CD4-positive, alpha-beta memory T cell (primary cell): ENCODE measurements around the gene POFUT2. TPM values are rescaled to one million over a fixed set of nuclear protein-coding genes. Genes with fewer than 3 reads are reported as not detected.

Experiments used
- CTCF ChIA-PET: fragments of 350-600 bp; sonication (Branson Sonifier 250); formaldehyde crosslinking; loops from one replicate; lab custom pipeline; 2021; ENCODE audit warnings: inconsistent platforms; ENCODE audit not compliant: partially characterized antibody; lab: Charles Lee
- POLR2A ChIA-PET: fragments of 350-600 bp; sonication (Branson Sonifier 250); formaldehyde crosslinking; loops from one replicate; lab custom pipeline; 2021; ENCODE audit not compliant: partially characterized antibody; lab: Charles Lee
- DNase-seq, 5 donors: peaks; one replicate each; pipeline versions ENCODE4 v3.0.0 to v3.0.0-alpha.2; 2020 to 2022; ENCODE audit warnings: mixed read lengths in 1 of 5
- H3K27ac ChIP-seq: one replicate; pipeline ENCODE4 v1.7.0; 2013; ENCODE audit warnings: low read depth, low read length
- H3K27me3 ChIP-seq: 2 replicates; pipeline ENCODE4 v1.7.0; 2013; ENCODE audit warnings: mild to moderate bottlenecking, low read length, moderate library complexity; ENCODE audit not compliant: insufficient read depth
- H3K36me3 ChIP-seq: 2 replicates; pipeline ENCODE4 v1.7.0; 2013; ENCODE audit warnings: mild to moderate bottlenecking, low read length, moderate library complexity; ENCODE audit not compliant: insufficient read depth
- H3K4me1 ChIP-seq: 2 replicates; pipeline ENCODE4 v1.7.0; 2013; ENCODE audit warnings: mild to moderate bottlenecking, low read length, moderate library complexity; ENCODE audit not compliant: insufficient read depth
- H3K4me3 ChIP-seq, 2 donors: one replicate each; pipeline ENCODE4 v1.7.0; 2013; ENCODE audit warnings: low read length in 2 of 2, mild to moderate bottlenecking in 1 of 2
- H3K9me3 ChIP-seq, 2 donors: one replicate each; pipeline ENCODE4 v1.7.0; 2013; ENCODE audit warnings: low read length in 2 of 2, control low read depth in 1 of 2; ENCODE audit not compliant: control insufficient read depth in 1 of 2
- H3K27ac Mint-ChIP-seq, 7 donors: one replicate each; pipeline ENCODE4 v1.8.0; 2020 to 2021; ENCODE audit warnings: mixed read lengths in 7 of 7, mild to moderate bottlenecking in 6 of 7, inconsistent platforms in 3 of 7, moderate library complexity in 3 of 7
- H3K27me3 Mint-ChIP-seq, 2 donors: one replicate each; pipeline ENCODE4 v1.8.0; 2020 to 2021; ENCODE audit warnings: mixed read lengths in 2 of 2
- H3K36me3 Mint-ChIP-seq, 2 donors: one replicate each; pipeline ENCODE4 v1.8.0; 2020 to 2021; ENCODE audit warnings: mixed read lengths in 2 of 2, inconsistent platforms in 1 of 2, mild to moderate bottlenecking in 1 of 2
- H3K4me1 Mint-ChIP-seq, 4 donors: one replicate each; pipeline ENCODE4 v1.8.0; 2020 to 2021; ENCODE audit warnings: mixed read lengths in 4 of 4, mild to moderate bottlenecking in 1 of 4
- H3K4me3 Mint-ChIP-seq, 8 donors: one replicate each; pipeline ENCODE4 v1.8.0; 2020 to 2021; ENCODE audit warnings: mixed read lengths in 8 of 8, mild to moderate bottlenecking in 7 of 8, moderate library complexity in 6 of 8, inconsistent platforms in 3 of 8
- H3K9me3 Mint-ChIP-seq, 8 donors: one replicate each; pipeline ENCODE4 v1.8.0; 2020 to 2021; ENCODE audit warnings: mixed read lengths in 8 of 8, mild to moderate bottlenecking in 5 of 8, inconsistent platforms in 3 of 8, moderate library complexity in 1 of 8
- intact Hi-C: fragments of 100-400 bp; cut with micrococcal nuclease; formaldehyde crosslinking; loops from one replicate; pipeline ENCODE4 v1.15.1; 2023
- polyA plus RNA-seq, 2 donors: library from polyadenylated mRNA; unstranded; fragments of 300-500 nt; fragmentation: Illumina TruSeq; gene quantifications; one replicate each; pipeline ENCODE4 v1.2.3, GENCODE V29; 2021
- total RNA-seq, 2 experiments: library from RNA; stranded (reverse); gene quantifications; one replicate each; pipeline ENCODE4 v1.2.3, GENCODE V29; 2021

POFUT2 gene
- total and polyA plus RNA-seq, 4 experiments from 2014 or later: 2.8 to 40.8 (median 22.9) TPM

GRCh38 chr21:45270306-45270821 is 17.3 kb downstream of the POFUT2 start:
- Mint-ChIP-seq H3K27ac (peak overlapping the region in 1 of 7 donors; percentile 25), H3K4me1 (peaks cover 14 to 27% (median 20%) of the 10 kb centered on the region in 4 donors), H3K4me3 (no peak overlapping the region), H3K27me3 (no peaks in the 10 kb centered on the region), H3K9me3 (peaks cover 0 to 4% (median 0%) of the 10 kb centered on the region in 8 donors), H3K36me3 (peaks cover 18 to 23% of the 10 kb centered on the region in 2 donors)
- CTCF ChIA-PET: no interaction called here
- Histone ChIP-seq H3K36me3 (peaks cover 24% of the 10 kb centered on the region), H3K9me3 (peaks cover 0 to 4% of the 10 kb centered on the region in 2 donors), H3K4me3 (no peak overlapping the region), H3K27me3 (no peaks in the 10 kb centered on the region), H3K4me1 (peaks cover 20% of the 10 kb centered on the region), H3K27ac (no peak overlapping the region)
- POLR2A ChIA-PET: no interaction called here
- DNase-seq: peak in 1 of 5 donors; percentile 11
- intact Hi-C loops: no loop called here

- Histone ChIP-seq H3K4me3 (no peak overlapping the region), H3K4me1 (peaks cover 21% of the 10 kb centered on the region), H3K36me3 (peaks cover 29% of the 10 kb centered on the region), H3K27me3 (no peaks in the 10 kb centered on the region), H3K9me3 (peaks cover 0 to 4% of the 10 kb centered on the region in 2 donors), H3K27ac (no peak overlapping the region)
- H3K27ac Mint-ChIP-seq: peak overlapping the region in 1 of 7 donors; percentile 47
- H3K36me3 Mint-ChIP-seq: peaks cover 18 to 23% of the 10 kb centered on the region in 2 donors
- H3K9me3 Mint-ChIP-seq: peaks cover 0 to 4% (median 0%) of the 10 kb centered on the region in 8 donors
- intact Hi-C loops: no loop called here
- H3K4me3 Mint-ChIP-seq: no peak overlapping the region
- ChIA-PET POLR2A (no interaction called here), CTCF (no interaction called here)
- peaks cover 14 to 27% (median 20%) of the 10 kb centered on the region in 4 donors for H3K4me1 Mint-ChIP-seq
- peak in 1 of 5 donors; percentile 4 for DNase-seq
- H3K27me3 Mint-ChIP-seq: no peaks in the 10 kb centered on the region
These were observed 17.8 kb downstream of the POFUT2 start for GRCh38 chr21:45269861-45270260.

- Histone ChIP-seq H3K27ac (peak overlapping the region; percentile 23), H3K4me3 (no peak overlapping the region), H3K9me3 (peaks cover 0 to 4% of the 10 kb centered on the region in 2 donors), H3K4me1 (peaks cover 21% of the 10 kb centered on the region), H3K36me3 (peaks cover 43% of the 10 kb centered on the region), H3K27me3 (no peaks in the 10 kb centered on the region)
- Mint-ChIP-seq H3K27me3 (no peaks in the 10 kb centered on the region), H3K27ac (peak overlapping the region in 6 of 7 donors; percentile 70 to 90 (median 86)), H3K9me3 (peaks cover 0 to 5% (median 0%) of the 10 kb centered on the region in 8 donors), H3K4me3 (peak overlapping the region in 2 of 8 donors; percentile 23 to 70), H3K4me1 (peaks cover 14 to 27% (median 20%) of the 10 kb centered on the region in 4 donors), H3K36me3 (peaks cover 18 to 33% of the 10 kb centered on the region in 2 donors)
- ChIA-PET POLR2A (no interaction called here), CTCF (interaction anchor here (1.0 kb wide), 1 partner anchor 25 kb away, joined by 3 read pairs; no protein-coding TSS in a partner anchor)
- intact Hi-C loops: loop anchor here (2.0 kb wide), 1 partner anchor 43 kb away; no protein-coding TSS in a partner anchor
- DNase-seq: no peak
These were observed 20.3 kb downstream of the POFUT2 start for GRCh38 chr21:45267390-45267760.

- Mint-ChIP-seq H3K4me1 (peaks cover 14 to 27% (median 20%) of the 10 kb centered on the region in 4 donors), H3K9me3 (peaks cover 0 to 5% (median 0%) of the 10 kb centered on the region in 8 donors), H3K36me3 (peaks cover 18 to 33% of the 10 kb centered on the region in 2 donors), H3K27me3 (no peaks in the 10 kb centered on the region), H3K27ac (peak overlapping the region; percentile 82 to 90 (median 86)), H3K4me3 (peak overlapping the region; percentile 36 to 80 (median 66))
- Histone ChIP-seq H3K27ac (peak overlapping the region; percentile 23), H3K4me3 (no peak overlapping the region), H3K4me1 (peaks cover 21% of the 10 kb centered on the region), H3K9me3 (peaks cover 0 to 4% of the 10 kb centered on the region in 2 donors), H3K36me3 (peaks cover 39% of the 10 kb centered on the region), H3K27me3 (no peaks in the 10 kb centered on the region)
- peak; percentile 52 to 81 (median 75) for DNase-seq
- POLR2A ChIA-PET: interaction anchor here (0.7 kb wide), 1 partner anchor 24 kb away, joined by 3 read pairs; no protein-coding TSS in a partner anchor
- CTCF ChIA-PET: interaction anchor here (1.0 kb wide), 1 partner anchor 26 kb away, joined by 3 read pairs; no protein-coding TSS in a partner anchor
- intact Hi-C loops: loop anchor here (2.0 kb wide), 1 partner anchor 42 kb away; no protein-coding TSS in a partner anchor
These were observed 20.9 kb downstream of the POFUT2 start for GRCh38 chr21:45266518-45267389.

- peaks cover 0 to 5% (median 0%) of the 10 kb centered on the region in 8 donors for H3K9me3 Mint-ChIP-seq
- peaks cover 14 to 27% (median 20%) of the 10 kb centered on the region in 4 donors for H3K4me1 Mint-ChIP-seq
- H3K4me1 ChIP-seq: peaks cover 21% of the 10 kb centered on the region
- peaks cover 18 to 33% of the 10 kb centered on the region in 2 donors for H3K36me3 Mint-ChIP-seq
- H3K27ac Mint-ChIP-seq: peak overlapping the region; percentile 57 to 90 (median 82)
- H3K4me3 Mint-ChIP-seq: peak overlapping the region in 6 of 8 donors; percentile 8 to 80 (median 64)
- H3K27me3 Mint-ChIP-seq: no peaks in the 10 kb centered on the region
- H3K9me3 ChIP-seq: no peaks in the 10 kb centered on the region
- H3K27me3 ChIP-seq: no peaks in the 10 kb centered on the region
- peaks cover 38% of the 10 kb centered on the region for H3K36me3 ChIP-seq
- intact Hi-C loops: loop anchor here (2.0 kb wide), 1 partner anchor 41 kb away; no protein-coding TSS in a partner anchor
- ChIA-PET CTCF (no interaction called here), POLR2A (interaction anchor here (0.7 kb wide), 1 partner anchor 25 kb away, joined by 3 read pairs; no protein-coding TSS in a partner anchor)
- peak overlapping the region; percentile 23 for H3K27ac ChIP-seq
- no peak overlapping the region for H3K4me3 ChIP-seq
- no peak for DNase-seq
These were observed 21.8 kb downstream of the POFUT2 start for GRCh38 chr21:45265721-45266517.

- DNase-seq: no peak
- Histone ChIP-seq H3K36me3 (peaks cover 35% of the 10 kb centered on the region), H3K27me3 (no peaks in the 10 kb centered on the region), H3K27ac (no peak overlapping the region), H3K4me3 (no peak overlapping the region), H3K9me3 (no peaks in the 10 kb centered on the region), H3K4me1 (peaks cover 21% of the 10 kb centered on the region)
- CTCF ChIA-PET: no interaction called here
- POLR2A ChIA-PET: interaction anchor here (1.2 kb wide), 1 partner anchor 23 kb away, joined by 4 read pairs; the partner anchor contains the start of gene POFUT2
- Mint-ChIP-seq H3K27ac (no peak overlapping the region), H3K27me3 (no peaks in the 10 kb centered on the region), H3K36me3 (peaks cover 18 to 33% of the 10 kb centered on the region in 2 donors), H3K9me3 (peaks cover 0 to 1% (median 0%) of the 10 kb centered on the region in 8 donors), H3K4me3 (no peak overlapping the region), H3K4me1 (peaks cover 13 to 27% (median 19%) of the 10 kb centered on the region in 4 donors)
- intact Hi-C loops: no loop called here
These were observed 22.7 kb downstream of the POFUT2 start for GRCh38 chr21:45264912-45265515.
